Measurements from ENCODE around the gene TIMM44.
A peak's percentile ranks its signal among the peaks of the same experiment; 100 is the strongest.

TIMM44 gene

GRCh38 chr19:7904074-7905020 is 39.1 kb downstream of the TIMM44 start:
- no peak for DNase-seq (ENCODE audit: low read depth)
- TF ChIP-seq, protein P1, sequence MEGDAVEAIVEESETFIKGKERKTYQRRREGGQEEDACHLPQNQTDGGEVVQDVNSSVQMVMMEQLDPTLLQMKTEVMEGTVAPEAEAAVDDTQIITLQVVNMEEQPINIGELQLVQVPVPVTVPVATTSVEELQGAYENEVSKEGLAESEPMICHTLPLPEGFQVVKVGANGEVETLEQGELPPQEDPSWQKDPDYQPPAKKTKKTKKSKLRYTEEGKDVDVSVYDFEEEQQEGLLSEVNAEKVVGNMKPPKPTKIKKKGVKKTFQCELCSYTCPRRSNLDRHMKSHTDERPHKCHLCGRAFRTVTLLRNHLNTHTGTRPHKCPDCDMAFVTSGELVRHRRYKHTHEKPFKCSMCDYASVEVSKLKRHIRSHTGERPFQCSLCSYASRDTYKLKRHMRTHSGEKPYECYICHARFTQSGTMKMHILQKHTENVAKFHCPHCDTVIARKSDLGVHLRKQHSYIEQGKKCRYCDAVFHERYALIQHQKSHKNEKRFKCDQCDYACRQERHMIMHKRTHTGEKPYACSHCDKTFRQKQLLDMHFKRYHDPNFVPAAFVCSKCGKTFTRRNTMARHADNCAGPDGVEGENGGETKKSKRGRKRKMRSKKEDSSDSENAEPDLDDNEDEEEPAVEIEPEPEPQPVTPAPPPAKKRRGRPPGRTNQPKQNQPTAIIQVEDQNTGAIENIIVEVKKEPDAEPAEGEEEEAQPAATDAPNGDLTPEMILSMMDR (conservative IDR thresholded peaks at IDR 0.05; ENCODE audit: control insufficient read depth, insufficient read depth, low read depth, low read length) = no peak

DNA sequence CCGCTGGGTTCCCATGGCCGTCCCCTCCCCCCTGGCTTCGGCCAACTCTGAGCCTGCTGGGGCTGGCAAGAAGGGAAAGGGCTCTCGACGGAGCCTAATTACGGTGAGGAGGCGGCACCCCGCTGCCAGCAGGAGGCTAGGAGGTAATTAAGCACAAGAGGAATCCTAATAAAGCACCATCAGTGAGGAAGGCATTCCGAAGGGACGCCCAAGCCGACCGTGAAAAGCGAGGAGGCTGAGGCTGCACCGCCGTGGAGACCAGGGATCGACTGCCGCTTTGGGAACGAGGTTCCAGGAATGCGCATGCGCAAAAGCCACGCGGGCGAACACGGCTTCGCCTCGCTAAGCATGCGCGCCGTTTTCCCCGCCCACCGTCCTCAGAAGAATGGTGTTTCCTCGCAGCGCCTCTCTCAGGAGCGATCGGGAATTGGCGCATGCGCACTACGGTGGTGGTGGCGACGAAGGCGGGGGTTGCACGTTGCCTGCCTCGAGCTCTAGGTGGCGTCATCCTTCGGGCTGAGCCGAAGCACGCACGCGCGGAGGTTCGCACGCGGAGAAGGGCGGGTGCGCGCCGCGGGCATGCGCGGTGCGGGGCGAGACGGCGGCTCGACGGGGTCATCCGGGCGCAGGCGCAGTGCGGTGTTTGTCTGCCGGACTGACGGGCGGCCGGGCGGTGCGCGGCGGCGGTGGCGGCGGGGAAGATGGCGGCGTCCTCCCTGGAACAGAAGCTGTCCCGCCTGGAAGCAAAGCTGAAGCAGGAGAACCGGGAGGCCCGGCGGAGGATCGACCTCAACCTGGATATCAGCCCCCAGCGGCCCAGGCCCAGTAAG is 40.0 kb downstream of the TIMM44 start, which contains the start of gene MAP2K7:
Gene MAP2K7 (plus strand): TSS at position 634 of the 830 bp plus-strand sequence. CDS start 68 bp downstream, at position 702.
- TF ChIP-seq, protein P1 (conservative IDR thresholded peaks at IDR 0.05; ENCODE audit: control insufficient read depth, insufficient read depth, low read depth, low read length) = peak; percentile 32
- H3K4me3 ChIP-seq (ENCODE audit: control insufficient read depth, low read depth, low read length) = peak within 1 kb of the TSS; percentile 81
- DNase-seq (ENCODE audit: low read depth) = peak; percentile 99

More at GRCh38 chr19:7904074-7905020, 39.1 kb downstream of the TIMM44 start:
- H3K4me3 ChIP-seq (ENCODE audit: control insufficient read depth, low read depth, low read length) = peak overlapping the region; percentile 81

- peak overlapping the region; percentile 69 for H3K4me3 ChIP-seq (ENCODE audit: control insufficient read depth, low read depth, low read length)
- DNase-seq (ENCODE audit: low read depth) = no peak
- TF ChIP-seq, protein P1 (conservative IDR thresholded peaks at IDR 0.05; ENCODE audit: control insufficient read depth, insufficient read depth, low read depth, low read length) = no peak
Observed at GRCh38 chr19:7902796-7903243, 40.6 kb downstream of the TIMM44 start.

GRCh38 chr19:7901337-7901736 is 42.1 kb downstream of the TIMM44 start:
- TF ChIP-seq, protein P1 (conservative IDR thresholded peaks at IDR 0.05; ENCODE audit: control insufficient read depth, insufficient read depth, low read depth, low read length) = no peak
- no peak for DNase-seq (ENCODE audit: low read depth)
- H3K4me3 ChIP-seq (ENCODE audit: control insufficient read depth, low read depth, low read length) = no peak overlapping the region

- no peak for DNase-seq (ENCODE audit: low read depth)
- H3K4me3 ChIP-seq (ENCODE audit: control insufficient read depth, low read depth, low read length) = no peak overlapping the region
- TF ChIP-seq, protein P1 (conservative IDR thresholded peaks at IDR 0.05; ENCODE audit: control insufficient read depth, insufficient read depth, low read depth, low read length) = no peak
Observed at GRCh38 chr19:7900931-7901330, 42.5 kb downstream of the TIMM44 start.

DNA sequence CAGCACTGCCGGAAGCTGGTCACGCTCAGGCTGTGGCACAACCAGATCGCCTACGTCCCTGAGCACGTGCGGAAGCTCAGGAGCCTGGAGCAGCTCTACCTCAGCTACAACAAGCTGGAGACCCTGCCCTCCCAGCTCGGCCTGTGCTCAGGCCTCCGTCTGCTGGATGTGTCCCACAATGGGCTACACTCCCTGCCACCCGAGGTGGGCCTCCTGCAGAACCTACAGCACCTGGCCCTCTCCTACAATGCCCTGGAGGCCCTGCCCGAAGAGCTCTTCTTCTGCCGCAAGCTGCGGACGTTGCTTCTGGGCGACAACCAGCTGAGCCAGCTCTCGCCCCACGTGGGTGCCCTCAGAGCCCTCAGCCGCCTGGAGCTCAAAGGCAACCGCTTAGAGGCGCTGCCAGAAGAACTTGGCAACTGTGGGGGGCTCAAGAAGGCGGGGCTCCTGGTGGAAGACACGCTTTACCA is 43.0 kb downstream of the TIMM44 start:
- H3K4me3 ChIP-seq (ENCODE audit: control insufficient read depth, low read depth, low read length) = no peak overlapping the region
- TF ChIP-seq, protein P1 (conservative IDR thresholded peaks at IDR 0.05; ENCODE audit: control insufficient read depth, insufficient read depth, low read depth, low read length) = no peak
- DNase-seq (ENCODE audit: low read depth) = no peak
